Nephron (organoid): ENCODE data around the gene NFATC1.

Experiments used
- H3K27ac Mint-ChIP-seq, 3 experiments: 2 replicates each; pipeline ENCODE4 v1.8.0; 2020; ENCODE audit warnings: mixed read lengths in 3 of 3, mild to moderate bottlenecking in 2 of 3, moderate library complexity in 1 of 3
- H3K27me3 Mint-ChIP-seq: 2 replicates; pipeline ENCODE4 v1.8.0; 2021; ENCODE audit warnings: low read depth, mild to moderate bottlenecking, moderate library complexity, mixed read lengths
- H3K36me3 Mint-ChIP-seq: 2 replicates; pipeline ENCODE4 v1.8.0; 2020; ENCODE audit warnings: low read depth, mixed read lengths
- H3K4me1 Mint-ChIP-seq: 2 replicates; pipeline ENCODE4 v1.8.0; 2020; ENCODE audit warnings: mixed read lengths
- H3K4me3 Mint-ChIP-seq, 3 experiments: 2 replicates each; pipeline ENCODE4 v1.8.0; 2020; ENCODE audit warnings: mild to moderate bottlenecking in 3 of 3, mixed read lengths in 3 of 3, moderate library complexity in 2 of 3
- H3K9me3 Mint-ChIP-seq: 2 replicates; pipeline ENCODE4 v1.8.0; 2020; ENCODE audit warnings: mixed read lengths
- TF ChIP-seq, protein P1 (sequence below), 3 experiments: fragments of 200-600 bp; sonication (generic); IDR thresholded peaks; one replicate each; pipeline ENCODE4 v1.5.0; 2021; ENCODE audit warnings: antibody characterized with exemption in 3 of 3; ENCODE audit not compliant: unreplicated experiment in 3 of 3

The NFATC1 gene

DNA sequence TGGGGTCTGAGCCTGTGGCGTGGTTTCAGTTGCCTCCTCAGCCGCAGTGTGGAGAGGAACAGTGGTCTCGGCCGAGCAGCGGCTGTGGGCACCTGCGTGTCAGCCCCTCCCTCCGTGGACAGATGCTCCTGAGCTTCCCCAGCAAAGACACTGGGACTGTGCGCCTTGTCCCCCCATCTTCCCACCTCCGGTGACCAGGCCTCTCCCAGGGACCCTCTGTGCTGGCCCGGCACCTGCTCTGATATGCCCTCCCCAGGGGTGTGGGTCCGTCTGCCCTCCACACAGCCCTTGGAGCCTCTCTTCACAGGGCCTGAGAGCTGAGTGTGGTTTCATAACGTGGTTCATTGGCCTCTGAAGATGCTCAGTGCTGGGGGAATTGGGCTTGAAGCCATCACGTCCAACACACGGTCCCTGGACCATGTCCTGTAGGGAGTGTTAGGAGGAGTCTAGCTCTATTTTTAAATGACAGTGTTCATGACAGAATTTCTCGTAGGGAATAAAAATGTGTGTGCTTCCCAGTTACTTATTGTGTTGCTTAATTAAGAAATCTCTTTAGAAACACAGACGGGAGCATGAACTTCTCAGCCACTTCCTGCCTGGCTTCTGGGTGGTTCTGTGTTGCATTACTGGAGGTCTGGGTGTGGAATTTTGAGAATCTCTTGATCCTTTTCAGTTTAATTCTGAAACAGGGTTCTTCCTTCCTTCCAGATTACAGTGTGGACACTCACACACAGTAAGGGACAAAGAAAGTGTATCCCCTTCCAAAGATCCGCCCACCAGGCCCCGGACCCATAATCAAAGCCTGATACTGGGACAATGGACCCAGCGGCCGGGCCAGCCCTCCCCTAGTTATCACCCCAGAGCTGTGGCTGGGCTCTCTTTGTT is 110.7 kb downstream of the NFATC1 start:
- H3K36me3 Mint-ChIP-seq, result peaks cover 5% of the 10 kb centered on the region
- H3K9me3 Mint-ChIP-seq, result peaks cover 3% of the 10 kb centered on the region
- H3K4me3 Mint-ChIP-seq, result peak overlapping the region in 2 of 3 experiments; percentile 19 to 36
- H3K27ac Mint-ChIP-seq, result peak overlapping the region; percentile 86 to 97 (median 96)
- peaks cover 4% of the 10 kb centered on the region for H3K27me3 Mint-ChIP-seq
- H3K4me1 Mint-ChIP-seq, result peaks cover 43% of the 10 kb centered on the region
- TF ChIP-seq, protein P1, sequence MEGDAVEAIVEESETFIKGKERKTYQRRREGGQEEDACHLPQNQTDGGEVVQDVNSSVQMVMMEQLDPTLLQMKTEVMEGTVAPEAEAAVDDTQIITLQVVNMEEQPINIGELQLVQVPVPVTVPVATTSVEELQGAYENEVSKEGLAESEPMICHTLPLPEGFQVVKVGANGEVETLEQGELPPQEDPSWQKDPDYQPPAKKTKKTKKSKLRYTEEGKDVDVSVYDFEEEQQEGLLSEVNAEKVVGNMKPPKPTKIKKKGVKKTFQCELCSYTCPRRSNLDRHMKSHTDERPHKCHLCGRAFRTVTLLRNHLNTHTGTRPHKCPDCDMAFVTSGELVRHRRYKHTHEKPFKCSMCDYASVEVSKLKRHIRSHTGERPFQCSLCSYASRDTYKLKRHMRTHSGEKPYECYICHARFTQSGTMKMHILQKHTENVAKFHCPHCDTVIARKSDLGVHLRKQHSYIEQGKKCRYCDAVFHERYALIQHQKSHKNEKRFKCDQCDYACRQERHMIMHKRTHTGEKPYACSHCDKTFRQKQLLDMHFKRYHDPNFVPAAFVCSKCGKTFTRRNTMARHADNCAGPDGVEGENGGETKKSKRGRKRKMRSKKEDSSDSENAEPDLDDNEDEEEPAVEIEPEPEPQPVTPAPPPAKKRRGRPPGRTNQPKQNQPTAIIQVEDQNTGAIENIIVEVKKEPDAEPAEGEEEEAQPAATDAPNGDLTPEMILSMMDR (IDR thresholded peaks at IDR 0.05; ENCODE audit: unreplicated experiment in 3 of 3), result no peak

DNA sequence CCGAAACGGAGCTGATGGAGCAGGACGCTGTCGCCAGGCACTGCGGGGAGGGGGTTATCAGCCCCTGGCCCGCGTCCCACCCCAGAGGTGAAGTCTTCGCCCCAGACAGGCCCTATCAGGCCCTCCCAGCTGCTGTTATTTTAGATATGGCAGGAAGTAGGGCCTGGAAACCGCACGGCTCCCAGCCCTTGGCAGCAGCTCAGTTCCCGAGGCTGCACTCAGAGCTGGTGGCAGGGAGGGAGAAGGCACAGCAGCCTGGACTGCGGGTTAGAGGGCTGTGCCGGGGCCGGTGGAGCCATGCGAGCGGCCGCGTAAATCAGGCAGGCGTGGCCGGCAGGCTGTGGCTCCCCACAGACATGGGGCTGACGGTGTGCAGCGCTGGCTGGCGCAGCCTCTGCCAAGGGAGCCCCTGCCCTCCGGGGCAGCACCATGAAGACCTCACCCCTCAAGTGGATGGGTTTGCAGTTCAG is 111.4 kb downstream of the NFATC1 start:
- TF ChIP-seq, protein P1 (IDR thresholded peaks at IDR 0.05; ENCODE audit: unreplicated experiment in 3 of 3), result no peak
- peaks cover 4% of the 10 kb centered on the region for H3K27me3 Mint-ChIP-seq

DNA sequence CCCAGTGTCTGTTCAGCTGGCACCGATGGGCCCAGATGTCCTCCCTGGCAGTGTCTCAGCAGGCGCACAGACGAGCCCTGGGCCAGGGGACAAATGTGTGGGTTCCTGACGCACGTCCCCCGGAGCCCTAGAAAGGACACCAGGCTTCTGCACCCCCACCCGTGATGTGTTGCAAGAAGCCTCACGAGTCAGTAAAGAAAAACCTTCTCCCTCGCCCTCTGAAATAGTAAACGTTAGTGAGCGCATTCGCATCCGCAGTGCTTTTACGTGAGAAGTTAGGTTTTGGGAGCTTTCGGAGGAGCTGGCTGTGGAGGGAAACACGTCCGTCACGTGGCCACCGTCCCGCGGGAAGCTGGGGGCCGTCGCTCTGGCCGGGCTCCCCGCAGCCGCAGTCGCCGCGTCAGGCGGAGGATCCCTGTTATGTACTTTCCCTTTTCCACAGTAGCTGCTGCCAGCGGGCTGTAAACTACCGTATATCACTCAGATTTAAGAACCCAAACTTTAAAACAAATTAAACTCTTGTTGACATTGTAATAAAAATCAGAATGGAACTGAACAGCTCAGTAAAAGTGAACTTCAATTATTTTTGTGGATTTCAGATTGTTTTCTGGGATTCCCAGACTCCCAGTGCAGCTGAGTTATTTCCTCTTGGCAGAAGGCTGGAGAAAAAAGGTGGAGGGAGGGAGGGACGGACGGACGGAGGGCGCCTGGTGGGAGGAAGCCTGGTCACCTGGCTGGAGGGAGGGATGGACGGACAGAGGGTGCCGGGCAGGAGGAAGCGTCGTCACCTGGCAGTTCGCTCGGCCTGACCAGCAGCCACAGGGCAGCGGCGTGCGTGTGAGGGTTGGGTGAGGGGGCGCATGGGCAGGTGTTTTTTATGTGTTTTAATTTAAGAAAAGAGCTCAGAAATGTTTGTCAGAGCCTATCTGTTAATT is 112.1 kb downstream of the NFATC1 start:
- no peaks in the 10 kb centered on the region for H3K9me3 Mint-ChIP-seq
- peaks cover 5% of the 10 kb centered on the region for H3K36me3 Mint-ChIP-seq
- H3K27me3 Mint-ChIP-seq, result peaks cover 4% of the 10 kb centered on the region
- H3K4me3 Mint-ChIP-seq, result peak overlapping the region; percentile 56 to 80 (median 60)
- peaks cover 43% of the 10 kb centered on the region for H3K4me1 Mint-ChIP-seq
- H3K27ac Mint-ChIP-seq, result peak overlapping the region; percentile 86 to 97 (median 96)
- TF ChIP-seq, protein P1 (IDR thresholded peaks at IDR 0.05; ENCODE audit: unreplicated experiment in 3 of 3), result no peak

More for the DNA sequence above, 111.4 kb downstream of the NFATC1 start:
- H3K27ac Mint-ChIP-seq, result peak overlapping the region; percentile 86 to 97 (median 96)
- H3K36me3 Mint-ChIP-seq, result peaks cover 5% of the 10 kb centered on the region
- peaks cover 2% of the 10 kb centered on the region for H3K9me3 Mint-ChIP-seq
- peaks cover 43% of the 10 kb centered on the region for H3K4me1 Mint-ChIP-seq
- peak overlapping the region in 2 of 3 experiments; percentile 57 to 60 for H3K4me3 Mint-ChIP-seq

DNA sequence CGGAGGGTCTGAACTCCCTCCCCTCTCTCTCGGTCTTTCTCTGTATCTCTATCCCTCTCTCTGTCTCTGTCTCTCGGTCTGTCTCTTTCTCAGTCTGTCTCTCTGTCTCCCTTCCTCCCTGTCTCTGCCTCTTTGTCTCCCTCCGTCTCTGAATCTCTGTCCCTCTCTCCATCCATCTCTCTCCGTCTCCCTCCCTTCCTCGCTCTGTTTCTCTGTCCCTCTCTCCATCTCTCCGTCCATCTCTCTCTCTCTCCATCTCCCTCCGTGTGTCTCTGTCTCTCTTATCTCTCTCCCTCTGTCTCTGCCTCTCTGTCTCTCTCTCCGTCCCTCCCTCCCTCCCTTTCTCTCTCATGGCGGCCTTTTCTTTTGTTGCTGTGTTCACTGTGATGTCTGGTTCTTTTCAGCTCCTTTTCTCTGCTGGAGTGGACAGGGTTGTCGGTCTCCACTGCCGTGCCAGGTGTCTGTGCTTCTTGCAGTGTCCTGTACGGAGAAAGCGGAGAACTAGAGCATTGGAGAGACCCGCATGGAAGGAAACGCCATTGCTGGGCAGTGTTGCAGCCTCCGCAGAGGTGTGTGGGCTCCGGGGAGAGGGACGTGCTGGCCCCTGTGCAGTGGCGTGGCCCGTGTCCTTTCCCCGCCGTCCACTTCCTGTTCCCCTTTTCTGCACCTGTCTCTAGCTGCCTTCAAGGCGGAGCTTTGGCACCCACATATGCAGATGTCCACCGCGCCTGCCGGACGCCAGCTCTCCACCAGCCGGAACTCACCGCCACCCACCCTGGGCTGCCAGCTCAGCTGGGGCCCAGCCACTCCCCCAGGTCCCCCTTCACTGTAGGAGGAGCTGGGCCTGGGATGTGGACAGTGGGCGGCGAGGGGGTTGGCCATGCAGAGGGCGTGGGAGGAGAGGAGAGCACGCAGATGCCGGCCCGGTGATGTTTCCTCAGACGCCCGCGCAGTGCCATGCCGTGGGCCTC is 113.1 kb downstream of the NFATC1 start:
- TF ChIP-seq, protein P1 (IDR thresholded peaks at IDR 0.05; ENCODE audit: unreplicated experiment in 3 of 3), result no peak
- Mint-ChIP-seq H3K4me1 (peaks cover 43% of the 10 kb centered on the region), H3K27me3 (peaks cover 4% of the 10 kb centered on the region), H3K36me3 (peaks cover 5% of the 10 kb centered on the region), H3K27ac (peak overlapping the region; percentile 86 to 97 (median 96)), H3K4me3 (peak overlapping the region; percentile 31 to 60 (median 56)), H3K9me3 (no peaks in the 10 kb centered on the region)

DNA sequence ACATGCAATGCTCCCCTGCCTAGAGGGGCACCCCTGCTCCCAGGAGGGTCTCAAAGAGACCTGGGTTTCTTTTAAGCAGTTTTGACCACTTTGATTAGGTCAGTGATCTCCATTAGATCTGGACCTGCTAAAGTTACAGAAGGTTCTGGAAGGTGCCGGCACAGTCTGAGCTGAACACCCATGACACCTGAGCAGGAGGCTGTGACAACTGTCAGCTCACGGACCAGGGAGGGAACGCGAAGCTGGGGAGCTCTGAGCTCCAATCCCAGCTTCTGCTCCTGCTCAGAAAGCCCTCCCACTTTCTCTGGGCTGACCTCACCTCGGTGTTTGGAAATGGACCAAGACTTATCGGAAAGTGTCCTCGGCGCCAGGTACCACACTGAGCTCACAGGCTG is 113.8 kb downstream of the NFATC1 start:
- Mint-ChIP-seq H3K27ac (peak overlapping the region; percentile 8 to 60 (median 53)), H3K27me3 (peaks cover 4% of the 10 kb centered on the region), H3K4me1 (peaks cover 36% of the 10 kb centered on the region), H3K4me3 (no peak overlapping the region), H3K9me3 (no peaks in the 10 kb centered on the region), H3K36me3 (peaks cover 5% of the 10 kb centered on the region)
- TF ChIP-seq, protein P1 (IDR thresholded peaks at IDR 0.05; ENCODE audit: unreplicated experiment in 3 of 3), result no peak
